ENCODE results near the gene DPYSL3. TPM values are rescaled to one million over a fixed set of nuclear protein-coding genes. Genes with fewer than 3 reads are reported as not detected.

The DPYSL3 gene
- polyA plus RNA-seq, 1 experiment = 139 TPM

- peak; percentile 51 for DNase-seq (ENCODE audit: low read depth, low spot score)
- TF ChIP-seq CTCF (IDR thresholded peaks at IDR 0.05; ENCODE audit: low read depth, low read length) = no peak
- no peaks in the 10 kb centered on the region for H3K9me3 ChIP-seq (ENCODE audit: control insufficient read depth, insufficient read depth, low read length)
- H3K4me3 ChIP-seq (ENCODE audit: low read depth, low read length) = no peak overlapping the region
- no peak overlapping the region for H3K27ac ChIP-seq (ENCODE audit: low read depth, low read length)
- POLR2A ChIA-PET = interaction anchor here (0.6 to 1.0 kb wide), 2 partner anchors 23 to 30 kb away, joined by 3 read pairs; no protein-coding TSS in a partner anchor
- CTCF ChIA-PET = interaction anchor here (0.6 to 1.8 kb wide), 4 partner anchors 22 to 826 kb away, joined by 3 to 13 read pairs (median 4); no protein-coding TSS in a partner anchor
- no peaks in the 10 kb centered on the region for H3K27me3 ChIP-seq (ENCODE audit: control insufficient read depth, insufficient read depth, low read length)
Measured at GRCh38 chr5:147530530-147531389, 20.9 kb upstream of the DPYSL3 start.

DNA sequence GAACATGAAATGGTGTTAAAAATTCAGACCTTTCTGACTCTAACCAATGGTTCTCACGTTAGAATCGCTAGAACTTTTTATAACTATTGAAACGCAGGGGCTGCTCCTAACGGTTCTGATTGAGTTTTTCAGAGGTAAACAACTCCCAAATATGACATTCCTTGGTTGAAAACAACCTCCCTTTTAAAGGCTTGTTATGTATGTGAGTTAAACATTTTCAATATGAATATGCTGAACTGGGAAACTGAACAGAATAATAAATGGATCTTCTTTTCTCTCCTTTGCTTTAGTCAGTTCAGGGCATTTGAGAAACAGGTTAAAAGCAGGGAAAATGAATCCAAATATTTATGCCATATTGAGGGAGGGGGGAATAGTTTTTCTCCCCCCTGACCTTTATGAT, 13.2 kb upstream of the DPYSL3 start:
- Histone ChIP-seq H3K27ac (ENCODE audit: low read depth, low read length) (no peak overlapping the region), H3K9me3 (ENCODE audit: control insufficient read depth, insufficient read depth, low read length) (no peaks in the 10 kb centered on the region), H3K27me3 (ENCODE audit: control insufficient read depth, insufficient read depth, low read length) (no peaks in the 10 kb centered on the region), H3K4me3 (ENCODE audit: low read depth, low read length) (no peak overlapping the region)
- DNase-seq (ENCODE audit: low read depth, low spot score) = no peak
- ChIA-PET POLR2A (no interaction called here), CTCF (no interaction called here)
- no peak for TF ChIP-seq CTCF (IDR thresholded peaks at IDR 0.05; ENCODE audit: low read depth, low read length)

DNA sequence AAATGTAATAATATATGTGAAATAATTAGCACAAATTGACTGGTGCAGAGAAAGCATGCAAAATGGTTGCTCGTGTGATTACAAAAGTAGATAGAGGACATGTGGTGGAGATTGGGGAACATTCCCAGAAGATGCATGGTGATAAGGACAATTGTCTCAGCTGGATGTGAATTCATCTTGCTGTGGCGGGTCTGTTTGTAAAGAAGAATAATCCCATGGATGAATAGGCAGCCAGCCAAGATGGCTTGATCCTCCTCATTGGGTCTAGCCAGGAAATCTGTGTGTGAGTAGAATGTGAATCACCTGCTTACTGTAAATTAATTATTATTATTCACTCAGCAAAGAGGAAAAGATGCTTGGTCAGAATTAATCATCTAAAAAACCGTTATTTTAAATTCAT, 12.6 kb upstream of the DPYSL3 start:
- CTCF ChIA-PET = no interaction called here
- Histone ChIP-seq H3K27me3 (ENCODE audit: control insufficient read depth, insufficient read depth, low read length) (no peaks in the 10 kb centered on the region), H3K9me3 (ENCODE audit: control insufficient read depth, insufficient read depth, low read length) (no peaks in the 10 kb centered on the region), H3K27ac (ENCODE audit: low read depth, low read length) (no peak overlapping the region), H3K4me3 (ENCODE audit: low read depth, low read length) (no peak overlapping the region)
- no peak for TF ChIP-seq CTCF (IDR thresholded peaks at IDR 0.05; ENCODE audit: low read depth, low read length)
- POLR2A ChIA-PET = no interaction called here
- DNase-seq (ENCODE audit: low read depth, low spot score) = no peak

DNA sequence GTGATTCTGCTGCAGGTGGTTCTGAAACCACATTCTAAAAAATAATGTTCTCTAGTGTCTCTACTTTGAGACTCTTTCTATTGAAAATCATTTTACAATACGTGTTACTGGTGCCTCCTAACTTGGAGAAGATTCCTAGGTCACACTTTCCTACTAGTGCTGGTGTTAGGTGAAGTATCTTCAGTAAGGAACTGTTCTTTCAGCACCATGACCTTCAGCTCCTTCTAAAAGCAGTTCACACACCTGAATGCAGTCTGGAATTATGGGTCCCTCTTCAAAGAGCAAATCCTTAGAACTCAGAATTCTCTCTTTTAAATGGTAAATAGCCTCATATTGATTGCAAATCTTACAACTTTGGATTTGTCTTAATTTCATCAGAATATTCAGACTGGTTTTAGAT, 10.6 kb upstream of the DPYSL3 start:
- DNase-seq (ENCODE audit: low read depth, low spot score) = no peak
- no peak for TF ChIP-seq CTCF (IDR thresholded peaks at IDR 0.05; ENCODE audit: low read depth, low read length)
- ChIA-PET POLR2A (interaction anchor here (0.7 kb wide), 1 partner anchor 39 kb away, joined by 4 read pairs; no protein-coding TSS in a partner anchor), CTCF (no interaction called here)
- Histone ChIP-seq H3K9me3 (ENCODE audit: control insufficient read depth, insufficient read depth, low read length) (no peaks in the 10 kb centered on the region), H3K27ac (ENCODE audit: low read depth, low read length) (no peak overlapping the region), H3K27me3 (ENCODE audit: control insufficient read depth, insufficient read depth, low read length) (no peaks in the 10 kb centered on the region), H3K4me3 (ENCODE audit: low read depth, low read length) (no peak overlapping the region)

DNA sequence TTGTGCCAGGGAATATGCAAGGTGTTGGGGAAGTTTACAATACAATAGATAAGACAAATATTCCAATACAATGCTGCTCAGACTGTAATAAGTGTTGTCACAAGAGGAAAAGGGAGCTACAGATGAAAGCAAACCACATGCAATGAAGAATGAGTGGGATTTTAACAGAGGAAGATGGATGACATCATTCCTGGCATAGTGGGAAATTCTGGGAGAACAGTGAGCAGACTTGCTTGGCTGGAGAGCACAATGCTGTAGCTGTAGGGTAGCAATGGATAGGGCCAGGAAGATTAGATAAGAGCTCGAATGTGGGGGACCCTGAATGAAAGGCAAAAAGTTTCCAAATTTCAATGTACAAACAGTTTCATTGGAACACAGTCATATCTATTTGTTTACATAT, 9.5 kb upstream of the DPYSL3 start:
- POLR2A ChIA-PET = no interaction called here
- Histone ChIP-seq H3K9me3 (ENCODE audit: control insufficient read depth, insufficient read depth, low read length) (no peaks in the 10 kb centered on the region), H3K27me3 (ENCODE audit: control insufficient read depth, insufficient read depth, low read length) (no peaks in the 10 kb centered on the region), H3K27ac (ENCODE audit: low read depth, low read length) (no peak overlapping the region), H3K4me3 (ENCODE audit: low read depth, low read length) (no peak overlapping the region)
- DNase-seq (ENCODE audit: low read depth, low spot score) = no peak
- CTCF ChIA-PET = interaction anchor here (1.0 kb wide), 1 partner anchor 59 kb away, joined by 3 read pairs; no protein-coding TSS in a partner anchor
- no peak for TF ChIP-seq CTCF (IDR thresholded peaks at IDR 0.05; ENCODE audit: low read depth, low read length)

Data from AG04450 (cell line).